Spleen (tissue), 7 donors: ENCODE data around the gene VWA2.

ENCODE experiments used
- POLR2A ChIP-seq, 3 donors: fragments of 450-650 bp; IDR thresholded peaks; one replicate each; pipeline ENCODE4 v1.5.1; 2017; ENCODE audit warnings: antibody characterized with exemption in 3 of 3, mild to moderate bottlenecking in 1 of 3
- POLR2AphosphoS5 ChIP-seq, 3 donors: sonication (generic); formaldehyde crosslinking; IDR thresholded peaks; one replicate each; pipeline ENCODE4 v1.5.1; 2017; ENCODE audit warnings: antibody characterized with exemption in 3 of 3
- TF ChIP-seq, protein P1 (sequence below), 11 experiments: fragments of 200-600 bp in 7 of 11; fragments of 450-650 bp in 4 of 11; sonication (generic) in 4 of 11; IDR thresholded peaks in 8 of 11; conservative IDR thresholded peaks in 3 of 11; 1 replicate in 7 of 11; 2 replicates in 4 of 11; pipeline versions ENCODE4 v1.4.0 to v1.8.0; 2016 to 2021; ENCODE audit warnings: antibody characterized with exemption in 11 of 11, inconsistent platforms in 4 of 11, mild to moderate bottlenecking in 1 of 11
- donor health status: DM: no; HTN: no; CAD: no; lungs with moderate emphysema.
- donor health status: DM: no; HTN: no; CAD: no.
- donor health status: DM: no; HTN: no; CAD: no.

DNA sequence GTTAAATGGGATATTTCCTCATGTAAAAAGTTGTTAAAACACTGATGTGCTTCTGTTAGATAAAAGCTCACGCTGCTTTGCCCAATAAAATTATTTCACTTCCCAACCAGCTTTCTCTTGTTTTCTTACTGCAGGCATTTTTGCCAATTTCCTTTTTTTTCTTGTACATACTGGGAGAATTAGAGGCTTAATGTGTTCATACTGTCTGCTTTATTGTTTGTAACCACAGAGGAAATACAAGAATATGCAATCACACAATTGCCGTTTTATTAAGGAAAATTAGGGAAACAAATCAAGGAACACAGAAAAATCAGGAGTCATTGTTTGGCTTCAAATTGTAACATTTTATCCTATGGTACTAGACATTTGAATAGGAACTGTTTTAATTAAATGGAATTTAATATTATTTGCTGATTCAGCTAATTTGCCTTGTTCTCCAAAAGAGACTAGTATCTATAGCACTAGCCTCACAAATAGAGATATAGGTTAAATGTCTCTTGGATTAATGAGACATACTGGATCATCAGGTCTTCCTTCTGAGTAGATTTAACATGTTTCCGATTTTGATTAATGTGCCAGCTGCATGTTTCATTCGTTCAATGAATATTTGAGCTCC lies 6.4 kb upstream of the VWA2 start:
- TF ChIP-seq, protein P1, sequence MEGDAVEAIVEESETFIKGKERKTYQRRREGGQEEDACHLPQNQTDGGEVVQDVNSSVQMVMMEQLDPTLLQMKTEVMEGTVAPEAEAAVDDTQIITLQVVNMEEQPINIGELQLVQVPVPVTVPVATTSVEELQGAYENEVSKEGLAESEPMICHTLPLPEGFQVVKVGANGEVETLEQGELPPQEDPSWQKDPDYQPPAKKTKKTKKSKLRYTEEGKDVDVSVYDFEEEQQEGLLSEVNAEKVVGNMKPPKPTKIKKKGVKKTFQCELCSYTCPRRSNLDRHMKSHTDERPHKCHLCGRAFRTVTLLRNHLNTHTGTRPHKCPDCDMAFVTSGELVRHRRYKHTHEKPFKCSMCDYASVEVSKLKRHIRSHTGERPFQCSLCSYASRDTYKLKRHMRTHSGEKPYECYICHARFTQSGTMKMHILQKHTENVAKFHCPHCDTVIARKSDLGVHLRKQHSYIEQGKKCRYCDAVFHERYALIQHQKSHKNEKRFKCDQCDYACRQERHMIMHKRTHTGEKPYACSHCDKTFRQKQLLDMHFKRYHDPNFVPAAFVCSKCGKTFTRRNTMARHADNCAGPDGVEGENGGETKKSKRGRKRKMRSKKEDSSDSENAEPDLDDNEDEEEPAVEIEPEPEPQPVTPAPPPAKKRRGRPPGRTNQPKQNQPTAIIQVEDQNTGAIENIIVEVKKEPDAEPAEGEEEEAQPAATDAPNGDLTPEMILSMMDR (IDR thresholded peaks at IDR 0.05 in 8 of 11, conservative IDR thresholded peaks at IDR 0.05 in 3 of 11): no peak
- no peak for TF ChIP-seq POLR2A (IDR thresholded peaks at IDR 0.05)
- no peak for TF ChIP-seq POLR2AphosphoS5 (IDR thresholded peaks at IDR 0.05)
